SH-SY5Y (cell line): Measurements from ENCODE around the gene DBNDD2.

ENCODE experiments used
- GATA2 ChIP-seq: IDR thresholded peaks from 2 replicates; pipeline ENCODE4 v1.6.1; 2011; ENCODE audit warnings: mild to moderate bottlenecking, low read depth, low read length
- GATA3 ChIP-seq: IDR thresholded peaks from 2 replicates; pipeline ENCODE4 v1.6.1; 2011; ENCODE audit warnings: low read depth, mild to moderate bottlenecking, low read length, moderate library complexity

DNA sequence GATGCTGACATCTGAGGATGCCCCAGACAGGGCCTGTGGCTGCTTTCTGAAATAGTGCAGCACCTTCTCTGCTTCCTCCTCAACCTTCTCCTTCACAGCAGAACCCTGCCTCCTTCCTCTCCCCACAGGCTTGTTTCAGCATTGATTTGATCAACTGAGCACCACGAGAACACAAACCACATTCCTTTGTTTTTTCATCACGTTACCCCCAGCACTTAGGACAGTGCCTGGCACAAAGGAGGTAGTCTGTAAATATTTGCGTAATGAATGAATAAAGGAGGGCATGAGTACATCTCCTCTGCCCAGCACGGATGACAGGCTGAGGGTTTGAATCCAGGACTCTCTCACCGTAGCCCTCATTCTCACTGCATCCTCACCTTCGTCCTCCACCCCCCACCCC is 40.2 kb downstream of the DBNDD2 start:
- TF ChIP-seq GATA2 (no peak), GATA3 (no peak)
